Inflammatory macrophage (primary cell): Measurements from ENCODE around the gene VEGFA.

Source experiments
- DNase-seq, 2 donors: peaks; one replicate each; pipeline ENCODE4 v3.0.0-alpha.2; 2020 to 2022

VEGFA gene

GRCh38 chr6:43773050-43773979 is 3.3 kb downstream of the VEGFA start:
- DNase-seq, result peak; percentile 17 to 44

GRCh38 chr6:43773980-43774775 is 4.2 kb downstream of the VEGFA start:
- DNase-seq, result no peak

DNA sequence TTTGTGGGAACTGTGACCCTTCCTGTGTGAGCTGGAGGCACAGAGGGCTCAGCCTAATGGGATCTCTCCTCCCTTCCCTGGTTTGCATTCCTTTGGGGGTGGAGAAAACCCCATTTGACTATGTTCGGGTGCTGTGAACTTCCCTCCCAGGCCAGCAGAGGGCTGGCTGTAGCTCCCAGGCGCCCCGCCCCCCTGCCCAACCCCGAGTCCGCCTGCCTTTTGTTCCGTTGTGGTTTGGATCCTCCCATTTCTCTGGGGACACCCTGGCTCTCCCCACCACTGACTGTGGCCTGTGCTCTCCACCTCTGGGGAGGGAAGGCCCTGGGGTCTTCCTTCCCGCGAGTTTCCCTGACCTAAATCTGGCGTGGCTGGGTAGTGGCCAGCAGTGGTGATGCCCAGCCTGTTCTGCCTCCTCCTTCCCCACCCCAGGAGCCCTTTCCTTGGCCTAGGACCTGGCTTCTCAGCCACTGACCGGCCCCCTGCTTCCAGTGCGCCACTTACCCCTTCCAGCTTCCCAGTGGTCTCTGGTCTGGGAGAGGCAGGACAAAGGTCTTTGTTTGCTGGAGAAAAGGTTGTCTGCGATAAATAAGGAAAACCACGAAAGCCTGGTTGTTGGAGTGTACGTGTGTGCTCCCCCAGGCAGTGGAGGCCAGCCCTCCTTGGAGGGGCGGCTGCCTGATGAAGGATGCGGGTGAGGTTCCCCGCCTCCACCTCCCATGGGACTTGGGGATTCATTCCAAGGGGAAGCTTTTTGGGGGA is 4.9 kb downstream of the VEGFA start:
- peak; percentile 53 to 70 for DNase-seq

GRCh38 chr6:43775535-43775885 is 5.5 kb downstream of the VEGFA start:
- no peak for DNase-seq

- no peak for DNase-seq
Observed at GRCh38 chr6:43776115-43776798, 6.2 kb downstream of the VEGFA start.

GRCh38 chr6:43776799-43777776 is 7.1 kb downstream of the VEGFA start:
- DNase-seq, result no peak

DNA sequence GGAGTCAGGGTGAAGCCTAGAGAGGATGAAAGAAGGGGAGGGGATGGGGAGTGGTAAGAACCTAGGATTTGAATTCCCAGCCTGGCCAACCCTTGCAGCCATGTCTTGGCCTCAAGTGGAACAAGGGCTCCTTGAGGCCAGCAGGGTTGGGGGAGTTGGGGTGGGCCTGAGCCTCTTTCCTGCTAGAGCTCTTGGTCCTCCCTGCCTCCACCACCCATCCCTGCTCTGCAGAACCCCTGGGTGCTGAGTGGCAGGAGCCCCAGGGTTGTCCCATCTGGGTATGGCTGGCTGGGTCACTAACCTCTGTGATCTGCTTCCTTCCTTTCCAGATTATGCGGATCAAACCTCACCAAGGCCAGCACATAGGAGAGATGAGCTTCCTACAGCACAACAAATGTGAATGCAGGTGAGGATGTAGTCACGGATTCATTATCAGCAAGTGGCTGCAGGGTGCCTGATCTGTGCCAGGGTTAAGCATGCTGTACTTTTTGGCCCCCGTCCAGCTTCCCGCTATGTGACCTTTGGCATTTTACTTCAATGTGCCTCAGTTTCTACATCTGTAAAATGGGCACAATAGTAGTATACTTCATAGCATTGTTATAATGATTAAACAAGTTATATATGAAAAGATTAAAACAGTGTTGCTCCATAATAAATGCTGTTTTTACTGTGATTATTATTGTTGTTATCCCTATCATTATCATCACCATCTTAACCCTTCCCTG is 8.3 kb downstream of the VEGFA start:
- no peak for DNase-seq

- DNase-seq, result no peak
Observed at GRCh38 chr6:43778976-43779851, 9.2 kb downstream of the VEGFA start.

GRCh38 chr6:43779852-43780236 is 9.8 kb downstream of the VEGFA start:
- DNase-seq, result no peak

DNA sequence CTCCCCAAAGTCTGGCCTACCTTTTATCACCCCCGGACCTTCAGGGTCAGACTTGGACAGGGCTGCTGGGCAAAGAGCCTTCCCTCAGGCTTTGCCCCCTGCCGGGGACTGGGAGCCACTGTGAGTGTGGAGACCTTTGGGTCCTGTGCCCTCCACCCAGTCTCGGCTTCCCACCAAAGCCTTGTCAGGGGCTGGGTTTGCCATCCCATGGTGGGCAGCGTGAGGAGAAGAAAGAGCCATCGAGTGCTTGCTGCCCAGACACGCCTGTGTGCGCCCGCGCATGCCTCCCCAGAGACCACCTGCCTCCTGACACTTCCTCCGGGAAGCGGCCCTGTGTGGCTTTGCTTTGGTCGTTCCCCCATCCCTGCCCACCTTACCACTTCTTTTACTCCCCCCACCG is 10.3 kb downstream of the VEGFA start:
- no peak for DNase-seq

DNA sequence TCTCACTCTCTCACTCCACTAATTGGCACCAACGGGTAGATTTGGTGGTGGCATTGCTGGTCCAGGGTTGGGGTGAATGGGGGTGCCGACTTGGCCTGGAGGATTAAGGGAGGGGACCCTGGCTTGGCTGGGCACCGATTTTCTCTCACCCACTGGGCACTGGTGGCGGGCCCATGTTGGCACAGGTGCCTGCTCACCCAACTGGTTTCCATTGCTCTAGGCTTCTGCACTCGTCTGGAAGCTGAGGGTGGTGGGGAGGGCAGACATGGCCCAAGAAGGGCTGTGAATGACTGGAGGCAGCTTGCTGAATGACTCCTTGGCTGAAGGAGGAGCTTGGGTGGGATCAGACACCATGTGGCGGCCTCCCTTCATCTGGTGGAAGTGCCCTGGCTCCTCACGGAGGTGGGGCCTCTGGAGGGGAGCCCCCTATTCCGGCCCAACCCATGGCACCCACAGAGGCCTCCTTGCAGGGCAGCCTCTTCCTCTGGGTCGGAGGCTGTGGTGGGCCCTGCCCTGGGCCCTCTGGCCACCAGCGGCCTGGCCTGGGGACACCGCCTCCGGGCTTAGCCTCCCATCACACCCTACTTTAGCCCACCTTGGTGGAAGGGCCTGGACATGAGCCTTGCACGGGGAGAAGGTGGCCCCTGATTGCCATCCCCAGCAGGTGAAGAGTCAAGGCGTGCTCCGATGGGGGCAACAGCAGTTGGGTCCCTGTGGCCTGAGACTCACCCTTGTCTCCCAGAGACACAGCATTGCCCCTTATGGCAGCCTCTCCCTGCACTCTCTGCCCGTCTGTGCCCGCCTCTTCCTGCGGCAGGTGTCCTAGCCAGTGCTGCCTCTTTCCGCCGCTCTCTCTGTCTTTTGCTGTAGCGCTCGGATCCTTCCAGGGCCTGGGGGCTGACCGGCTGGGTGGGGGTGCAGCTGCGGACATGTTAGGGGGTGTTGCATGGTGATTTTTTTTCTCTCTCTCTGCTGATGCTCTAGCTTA is 11.2 kb downstream of the VEGFA start:
- no peak for DNase-seq

GRCh38 chr6:43781941-43782704 is 12.1 kb downstream of the VEGFA start:
- no peak for DNase-seq

- DNase-seq, result no peak
Observed at GRCh38 chr6:43782764-43783513, 12.9 kb downstream of the VEGFA start.

- DNase-seq, result no peak
Observed at GRCh38 chr6:43784049-43784855, 14.2 kb downstream of the VEGFA start.

DNA sequence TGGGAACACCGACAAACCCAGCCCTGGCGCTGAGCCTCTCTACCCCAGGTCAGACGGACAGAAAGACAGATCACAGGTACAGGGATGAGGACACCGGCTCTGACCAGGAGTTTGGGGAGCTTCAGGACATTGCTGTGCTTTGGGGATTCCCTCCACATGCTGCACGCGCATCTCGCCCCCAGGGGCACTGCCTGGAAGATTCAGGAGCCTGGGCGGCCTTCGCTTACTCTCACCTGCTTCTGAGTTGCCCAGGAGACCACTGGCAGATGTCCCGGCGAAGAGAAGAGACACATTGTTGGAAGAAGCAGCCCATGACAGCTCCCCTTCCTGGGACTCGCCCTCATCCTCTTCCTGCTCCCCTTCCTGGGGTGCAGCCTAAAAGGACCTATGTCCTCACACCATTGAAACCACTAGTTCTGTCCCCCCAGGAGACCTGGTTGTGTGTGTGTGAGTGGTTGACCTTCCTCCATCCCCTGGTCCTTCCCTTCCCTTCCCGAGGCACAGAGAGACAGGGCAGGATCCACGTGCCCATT is 15.3 kb downstream of the VEGFA start:
- DNase-seq, result no peak
